Psoas muscle (tissue), 8 donors: ENCODE data around the gene SLC38A1. TPM values are rescaled to one million over a fixed set of nuclear protein-coding genes. Genes with fewer than 3 reads are reported as not detected.

Source experiments
- ATAC-seq, 4 donors: fragments of 200-7000 bp; cut with Tn5 transposase; one replicate each; pipeline ENCODE4 v1.9.1; 2020; ENCODE audit warnings: moderate library complexity in 3 of 4, mild to moderate bottlenecking in 2 of 4
- DNase-seq, 2 donors: peaks; one replicate each; pipeline ENCODE4 v3.0.0-alpha.2; 2020
- H3K27ac ChIP-seq: fragments of 200-600 bp; one replicate; pipeline ENCODE4 v1.8.0; 2022
- H3K27me3 ChIP-seq, 3 donors: fragments of 200-600 bp in 1 of 3; one replicate each; pipeline versions ENCODE4 v1.6.1 to v1.8.0; 2013 to 2022; ENCODE audit warnings: low read length in 2 of 3, mild to moderate bottlenecking in 2 of 3, moderate library complexity in 1 of 3; ENCODE audit not compliant: insufficient read depth in 3 of 3
- H3K36me3 ChIP-seq, 2 donors: fragments of 200-600 bp in 1 of 2; one replicate each; pipeline versions ENCODE4 v1.6.1 to v1.8.0; 2013 to 2022; ENCODE audit warnings: low read depth in 1 of 2, mild to moderate bottlenecking in 1 of 2, moderate library complexity in 1 of 2; ENCODE audit not compliant: insufficient read depth in 1 of 2
- H3K4me1 ChIP-seq: fragments of 200-600 bp; one replicate; pipeline ENCODE4 v1.8.0; 2022
- H3K4me3 ChIP-seq: fragments of 200-600 bp; one replicate; pipeline ENCODE4 v1.8.0; 2022; ENCODE audit warnings: mild to moderate bottlenecking
- H3K9me3 ChIP-seq: fragments of 200-600 bp; one replicate; pipeline ENCODE4 v1.8.0; 2022
- WGBS, 3 donors: extraction: QIAGEN DNeasy Blood & Tissue Kit; methylation state at CpG; one replicate each; pipeline versions ENCODE4 v1.1.6 to v1.1.7; 2013; 5-methylcytosine and 5-hydroxymethylcytosine counted together
- intact Hi-C, 2 donors: fragments of 100-400 bp; cut with DNase I; formaldehyde crosslinking; loops; one replicate each; pipeline versions ENCODE4 v1.11.0 to v1.14.2; 2022
- polyA plus RNA-seq, 3 donors: library from polyadenylated mRNA; stranded (reverse); fragments of 200-250 nt; gene quantifications; one replicate each; pipeline ENCODE4 v1.2.3, GENCODE V29; 2013
- total RNA-seq, 4 donors: library from RNA; stranded (reverse); fragmentation: NEBNext Ultra II Directional in 2 of 4; extraction: Animal tissue kit (Norgen Biotek cat#: 25700) in 2 of 4; gene quantifications; one replicate each; pipeline versions ENCODE4 v1.2.1 to v1.2.4, GENCODE V29; 2021 to 2023
- TF ChIP-seq, protein P1 (sequence below): fragments of 200-600 bp; IDR thresholded peaks from one replicate; pipeline ENCODE4 v1.8.0; 2022; ENCODE audit warnings: antibody characterized with exemption
- donor health status: healthy with polysubstance abuse.
- donor health status: DM: no; HTN: no; CAD: no; lungs with moderate emphysema.
- donor health status: Bipolar disorder and iron deficiency.
- donor health status: healthy.
- donor health status: DM: yes; HTN: yes; CAD: no.
- donor health status: DM: no; HTN: no; CAD: no.
- donor health status: DM: no; HTN: no; CAD: no.
- donor health status: DM: yes; HTN: yes; CAD: no.

The SLC38A1 gene
- total and polyA plus RNA-seq, 7 donors: 17.3 to 338 (median 50.6) TPM

DNA sequence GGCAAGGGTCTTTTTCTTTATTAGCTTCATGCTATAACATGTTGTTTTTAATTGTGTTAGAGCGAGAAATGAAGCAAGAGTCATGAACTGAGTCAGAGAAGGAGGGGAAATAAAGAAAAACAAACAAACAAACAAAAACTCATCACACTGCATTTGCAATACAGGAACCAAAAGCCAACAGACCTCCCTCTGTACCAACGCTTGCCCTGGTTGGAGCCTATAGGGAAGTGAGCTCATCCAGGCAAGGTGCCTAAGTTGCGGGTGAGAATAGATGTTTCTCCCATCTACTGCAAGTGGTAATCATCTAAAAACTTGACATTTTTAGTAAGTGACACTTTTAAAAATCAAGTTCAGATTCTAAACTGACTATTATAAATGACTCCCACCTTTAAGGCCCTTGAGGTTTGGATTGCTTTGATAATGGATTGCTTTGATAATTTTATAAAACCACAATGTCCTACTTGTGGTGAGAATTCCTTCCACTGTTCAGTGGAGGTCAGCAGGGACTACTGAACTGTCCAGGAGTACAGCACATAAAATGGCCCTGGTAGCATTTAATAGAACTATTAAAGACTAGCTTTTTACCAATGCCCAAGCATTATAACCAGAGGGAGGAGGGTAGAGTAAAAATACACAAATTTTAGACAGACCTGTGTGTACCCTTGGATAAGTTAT, 31.3 kb downstream of the SLC38A1 start:
- no peak overlapping the region for H3K4me3 ChIP-seq
- TF ChIP-seq, protein P1, sequence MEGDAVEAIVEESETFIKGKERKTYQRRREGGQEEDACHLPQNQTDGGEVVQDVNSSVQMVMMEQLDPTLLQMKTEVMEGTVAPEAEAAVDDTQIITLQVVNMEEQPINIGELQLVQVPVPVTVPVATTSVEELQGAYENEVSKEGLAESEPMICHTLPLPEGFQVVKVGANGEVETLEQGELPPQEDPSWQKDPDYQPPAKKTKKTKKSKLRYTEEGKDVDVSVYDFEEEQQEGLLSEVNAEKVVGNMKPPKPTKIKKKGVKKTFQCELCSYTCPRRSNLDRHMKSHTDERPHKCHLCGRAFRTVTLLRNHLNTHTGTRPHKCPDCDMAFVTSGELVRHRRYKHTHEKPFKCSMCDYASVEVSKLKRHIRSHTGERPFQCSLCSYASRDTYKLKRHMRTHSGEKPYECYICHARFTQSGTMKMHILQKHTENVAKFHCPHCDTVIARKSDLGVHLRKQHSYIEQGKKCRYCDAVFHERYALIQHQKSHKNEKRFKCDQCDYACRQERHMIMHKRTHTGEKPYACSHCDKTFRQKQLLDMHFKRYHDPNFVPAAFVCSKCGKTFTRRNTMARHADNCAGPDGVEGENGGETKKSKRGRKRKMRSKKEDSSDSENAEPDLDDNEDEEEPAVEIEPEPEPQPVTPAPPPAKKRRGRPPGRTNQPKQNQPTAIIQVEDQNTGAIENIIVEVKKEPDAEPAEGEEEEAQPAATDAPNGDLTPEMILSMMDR: no peak
- H3K9me3 ChIP-seq: no peaks in the 10 kb centered on the region
- no peaks in the 10 kb centered on the region for H3K27me3 ChIP-seq
- no peak overlapping the region for H3K27ac ChIP-seq
- no peaks in the 10 kb centered on the region for H3K4me1 ChIP-seq
- peaks cover 0 to 6% of the 10 kb centered on the region in 2 donors for H3K36me3 ChIP-seq
- WGBS, 3 donors: 89 to 94% (median 92%) methylated on average over 3 of the region's 3 CpGs
- intact Hi-C loops: no loop called here
- ATAC-seq (no peak), DNase-seq (no peak)

DNA sequence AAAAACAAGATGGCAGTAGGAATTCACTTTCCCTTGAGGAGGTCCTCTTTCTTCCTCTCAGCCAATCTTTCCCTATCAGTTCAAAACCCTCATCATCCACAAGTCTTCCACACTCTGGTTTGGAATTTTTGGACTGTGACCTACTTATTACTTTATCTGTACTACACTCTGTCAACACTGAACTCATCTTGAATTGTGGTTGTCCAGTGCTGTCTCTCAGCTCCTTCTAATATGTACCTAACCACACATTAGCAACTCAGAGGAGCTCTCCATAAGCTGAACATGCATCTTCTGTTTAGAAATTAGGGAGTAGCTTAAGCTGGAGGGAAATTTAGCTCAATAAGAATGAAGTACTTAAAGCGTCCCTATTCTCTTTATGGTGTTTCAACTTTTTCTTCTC, 34.8 kb downstream of the SLC38A1 start:
- no peaks in the 10 kb centered on the region for H3K9me3 ChIP-seq
- 94 to 100% (median 99%) methylated on average over 1 of the region's 1 CpG for WGBS, 3 donors
- intact Hi-C loops: no loop called here
- no peak overlapping the region for H3K27ac ChIP-seq
- TF ChIP-seq, protein P1: no peak
- H3K4me1 ChIP-seq: no peaks in the 10 kb centered on the region
- ATAC-seq: no peak
- no peaks in the 10 kb centered on the region for H3K27me3 ChIP-seq
- DNase-seq: no peak
- no peak overlapping the region for H3K4me3 ChIP-seq
- H3K36me3 ChIP-seq: peaks cover 4 to 6% of the 10 kb centered on the region in 2 donors

DNA sequence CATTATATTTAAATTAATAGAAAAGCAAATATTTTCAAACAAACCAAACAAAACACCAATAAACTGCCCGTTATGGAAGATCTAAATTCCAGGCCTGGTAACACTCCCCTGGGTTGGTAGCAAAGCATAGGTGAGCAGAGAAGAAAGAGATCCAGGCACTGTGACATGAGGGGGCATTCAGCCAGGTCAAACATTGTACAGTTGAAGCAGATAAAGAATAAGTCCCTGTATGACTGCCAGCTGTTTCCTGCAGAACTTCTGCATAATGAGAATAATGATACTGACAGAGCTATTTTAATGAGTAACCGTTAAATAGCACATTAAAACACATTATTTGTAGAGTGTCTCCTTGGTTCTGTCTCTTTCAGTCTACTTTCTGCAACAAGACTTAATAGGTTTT, 35.4 kb downstream of the SLC38A1 start:
- no peak for DNase-seq

DNA sequence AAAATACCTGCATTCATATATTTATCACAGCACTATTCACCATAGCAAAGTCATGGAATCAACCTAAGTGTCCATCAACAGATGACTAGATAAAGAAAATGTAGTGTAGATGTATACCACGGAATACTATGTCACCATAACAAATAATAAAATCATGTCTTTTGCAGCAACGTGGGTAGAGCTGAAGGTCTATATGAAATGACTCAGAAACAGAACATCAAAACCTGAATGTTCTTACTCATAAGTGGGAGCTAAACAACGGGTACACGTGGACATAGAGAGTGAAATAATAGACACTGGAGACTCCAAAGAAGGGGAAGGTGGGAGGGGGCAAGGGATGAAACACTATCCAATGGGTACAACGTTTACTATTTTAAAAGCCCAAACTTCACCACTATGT, 37.9 kb downstream of the SLC38A1 start:
- peaks cover 0 to 4% of the 10 kb centered on the region in 2 donors for H3K36me3 ChIP-seq
- 92 to 94% (median 94%) methylated on average over 5 of the region's 5 CpGs for WGBS, 3 donors
- no peak overlapping the region for H3K4me3 ChIP-seq
- no peaks in the 10 kb centered on the region for H3K9me3 ChIP-seq
- TF ChIP-seq, protein P1: no peak
- DNase-seq: no peak
- intact Hi-C loops: no loop called here
- H3K27me3 ChIP-seq: no peaks in the 10 kb centered on the region
- no peak for ATAC-seq
- no peaks in the 10 kb centered on the region for H3K4me1 ChIP-seq
- no peak overlapping the region for H3K27ac ChIP-seq

More for the DNA sequence above, 35.4 kb downstream of the SLC38A1 start:
- no peaks in the 10 kb centered on the region for H3K4me1 ChIP-seq
- H3K4me3 ChIP-seq: no peak overlapping the region
- intact Hi-C loops: no loop called here
- H3K27me3 ChIP-seq: no peaks in the 10 kb centered on the region
- no peak overlapping the region for H3K27ac ChIP-seq
- no peak for ATAC-seq
- TF ChIP-seq, protein P1: no peak
- no peaks in the 10 kb centered on the region for H3K9me3 ChIP-seq
- peaks cover 4 to 6% of the 10 kb centered on the region in 2 donors for H3K36me3 ChIP-seq
- WGBS, 3 donors: 63 to 82% (median 75%) methylated on average over 2 of the region's 2 CpGs

DNA sequence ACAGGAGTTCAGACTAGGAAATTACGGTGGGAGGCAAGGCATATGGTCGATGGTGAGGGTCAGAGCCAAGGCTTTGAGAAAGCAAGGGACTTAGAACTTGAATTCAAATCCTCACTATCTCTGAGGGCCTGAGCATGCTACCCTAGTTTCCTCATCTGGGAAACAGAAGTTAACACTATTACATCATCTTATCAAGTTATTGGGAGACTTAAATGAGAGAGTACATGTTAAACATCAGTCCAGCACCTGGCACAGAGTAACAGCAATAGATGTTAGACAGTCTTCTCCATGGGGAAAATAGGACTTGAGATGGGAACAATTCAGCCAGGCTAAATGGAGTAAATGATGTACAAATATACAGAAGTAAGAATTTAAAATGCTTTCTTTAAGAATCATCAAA, 38.5 kb downstream of the SLC38A1 start:
- H3K9me3 ChIP-seq: no peaks in the 10 kb centered on the region
- intact Hi-C loops: no loop called here
- H3K4me1 ChIP-seq: no peaks in the 10 kb centered on the region
- peaks cover 0 to 4% of the 10 kb centered on the region in 2 donors for H3K36me3 ChIP-seq
- H3K27me3 ChIP-seq: no peaks in the 10 kb centered on the region
- DNase-seq: no peak
- no peak overlapping the region for H3K4me3 ChIP-seq
- ATAC-seq: no peak
- 86 to 92% (median 92%) methylated on average over 2 of the region's 2 CpGs for WGBS, 3 donors
- H3K27ac ChIP-seq: no peak overlapping the region
- TF ChIP-seq, protein P1: no peak
